Ovary (tissue), 9 donors: ENCODE data around the gene GREB1L. TPM values are rescaled to one million over a fixed set of nuclear protein-coding genes. Genes with fewer than 3 reads are reported as not detected.

ENCODE experiments used
- DNase-seq, 5 donors: peaks; one replicate each; pipeline ENCODE4 v3.0.0-alpha.2; 2019 to 2020
- H3K27ac ChIP-seq, 2 donors: fragments of 200-600 bp; one replicate each; pipeline versions ENCODE4 v1.5.1 to v1.8.0; 2019 to 2022
- H3K27me3 ChIP-seq: fragments of 200-600 bp; one replicate; pipeline ENCODE4 v1.8.0; 2022
- H3K36me3 ChIP-seq: fragments of 200-600 bp; sonication (generic); one replicate; pipeline ENCODE4 v1.5.1; 2019
- H3K4me1 ChIP-seq: one replicate; pipeline ENCODE4 v1.8.1; 2013; ENCODE audit warnings: mild to moderate bottlenecking, moderate library complexity; ENCODE audit not compliant: insufficient read depth
- H3K4me3 ChIP-seq: fragments of 200-600 bp; sonication (generic); one replicate; pipeline ENCODE4 v1.5.1; 2017
- H3K9me3 ChIP-seq, 2 donors: fragments of 200-600 bp in 1 of 2; sonication (generic) in 1 of 2; one replicate each; pipeline versions ENCODE4 v1.5.1 to v1.8.1; 2013 to 2019; ENCODE audit warnings: mild to moderate bottlenecking in 1 of 2, moderate library complexity in 1 of 2
- CTCF ChIP-seq, 3 donors: fragments of 450-650 bp in 2 of 3; fragments of 200-600 bp in 1 of 3; IDR thresholded peaks; one replicate each; pipeline versions ENCODE4 v1.5.1 to v1.8.0; 2016 to 2022; ENCODE audit warnings: antibody characterized with exemption in 3 of 3, mild to moderate bottlenecking in 1 of 3
- EP300 ChIP-seq: sonication (generic); formaldehyde crosslinking; IDR thresholded peaks from one replicate; pipeline ENCODE4 v1.6.1; 2017; ENCODE audit warnings: antibody characterized with exemption
- POLR2A ChIP-seq: fragments of 450-650 bp; IDR thresholded peaks from one replicate; pipeline ENCODE4 v1.6.1; 2017; ENCODE audit warnings: antibody characterized with exemption, mild to moderate bottlenecking, moderate library complexity
- whole genome bisulfite sequencing, 3 donors: extraction: QIAGEN DNeasy Blood & Tissue Kit in 1 of 3; methylation state at CpG; one replicate each; pipeline versions ENCODE4 v1.1.5 to v1.1.7; 2013 to 2017; 5-methylcytosine and 5-hydroxymethylcytosine counted together
- intact Hi-C, 4 donors: fragments of 100-400 bp; cut with DNase I; formaldehyde crosslinking; loops; one replicate each; pipeline versions ENCODE4 v1.11.0 to v1.15.1; 2022 to 2023
- polyA plus RNA-seq, 2 donors: library from polyadenylated mRNA; stranded (reverse); fragments of 200-250 nt in 1 of 2; fragments of 350-450 nt in 1 of 2; fragmentation: Illumina TruSeq in 1 of 2; extraction: RNeasy Lipid Tissue Mini Kit (QIAGEN cat#74804) in 1 of 2; gene quantifications; one replicate each; pipeline ENCODE4 v1.2.3, GENCODE V29; 2013 to 2014
- total RNA-seq, 7 donors: library from RNA; depleted of rRNA in 2 of 7; stranded (reverse); fragments of >200 nt in 2 of 7; fragmentation: NEBNext Ultra II Directional in 3 of 7; extraction: Animal tissue kit (Norgen Biotek cat#: 25700) in 3 of 7; gene quantifications; one replicate each; pipeline versions ENCODE4 v1.1.0 to v1.2.4, GENCODE V29; 2016 to 2023
- donor health status: DM: no; HTN: no; CAD: no; lungs with moderate emphysema.
- donor health status: DM: no; HTN: no; CAD: no.
- donor health status: Bipolar disorder and iron deficiency.
- donor health status: DM: yes; HTN: yes; CAD: no.
- donor health status: DM: no; HTN: no; CAD: no.
- donor health status: DM: yes; HTN: yes; CAD: no.

Gene GREB1L
- total and polyA plus RNA-seq, 9 donors: 2.4 to 22.8 (median 10.4) TPM

DNA sequence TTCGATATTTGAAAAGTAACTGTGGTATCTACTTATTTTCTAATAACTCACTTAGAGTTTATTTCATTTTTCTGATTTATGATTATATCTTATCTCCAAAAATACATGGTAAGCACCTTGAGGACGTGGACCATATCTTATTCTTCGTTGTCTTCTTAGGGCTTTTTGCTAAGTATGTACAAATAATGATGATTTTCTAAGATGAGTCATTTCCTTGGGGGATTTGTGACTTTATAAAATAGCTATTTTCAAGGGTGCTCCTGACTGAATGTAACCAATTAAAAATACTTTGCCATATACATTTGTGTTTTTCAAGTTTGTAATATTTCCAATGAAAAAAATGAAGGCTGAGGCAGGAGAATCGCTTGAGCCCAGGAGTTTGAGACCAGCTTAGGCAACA is 56.3 kb downstream of the GREB1L start:
- no peak overlapping the region for H3K27ac ChIP-seq
- no peak overlapping the region for H3K4me3 ChIP-seq
- no peaks in the 10 kb centered on the region for H3K9me3 ChIP-seq
- H3K36me3 ChIP-seq: no peaks in the 10 kb centered on the region
- no peak for DNase-seq
- no peak for TF ChIP-seq POLR2A
- no peak for TF ChIP-seq EP300
- TF ChIP-seq CTCF (IDR thresholded peaks at IDR 0.05): no peak
- peaks cover 3% of the 10 kb centered on the region for H3K4me1 ChIP-seq
- 81 to 87% (median 83%) methylated on average over 4 of the region's 4 CpGs for WGBS, 3 donors
- intact Hi-C loops: loop anchor here in 1 of 4 donors (5.0 kb wide), 1 partner anchor 51 kb away; no protein-coding TSS in a partner anchor
- no peaks in the 10 kb centered on the region for H3K27me3 ChIP-seq

DNA sequence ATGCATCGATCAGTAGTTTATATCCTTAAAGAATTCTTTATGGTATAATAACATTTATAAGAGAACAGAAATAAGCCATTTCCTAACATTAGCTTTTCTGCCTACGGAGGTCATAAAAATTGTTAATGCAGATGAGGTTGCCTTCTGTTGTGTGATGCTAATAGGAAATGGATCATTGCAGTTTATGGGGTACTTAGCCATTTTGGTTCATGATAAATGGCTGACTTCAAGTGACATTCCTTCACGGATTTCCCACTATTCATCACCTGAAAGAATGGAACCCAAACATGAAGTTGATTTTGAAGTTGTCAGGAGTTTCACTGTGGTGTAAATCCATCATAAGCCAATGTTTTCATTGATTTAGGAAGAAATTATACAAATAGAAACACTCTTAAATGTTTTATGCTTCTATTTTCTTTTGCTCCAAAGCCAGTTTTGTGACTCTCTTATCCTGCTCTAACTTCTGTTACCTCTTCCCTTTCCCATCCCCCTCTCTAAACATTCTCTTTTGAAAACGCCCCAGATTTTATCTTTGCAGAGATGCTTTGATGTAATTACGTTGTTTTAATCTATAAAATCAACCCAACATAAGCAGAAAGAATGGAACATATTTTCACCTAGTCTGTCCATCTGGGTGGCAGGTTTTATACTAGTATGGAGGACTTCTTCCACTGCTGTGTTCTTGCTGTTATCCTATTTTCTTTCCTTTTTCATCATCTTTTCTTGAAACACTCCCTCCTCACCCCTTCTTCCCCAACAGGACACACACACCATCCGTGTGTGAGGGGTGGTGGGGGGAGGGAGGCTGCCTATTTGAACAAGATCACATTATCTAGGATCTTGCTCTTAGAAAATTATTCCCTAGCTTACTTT is 58.2 kb downstream of the GREB1L start:
- no peak overlapping the region for H3K27ac ChIP-seq
- no peak for DNase-seq
- no peaks in the 10 kb centered on the region for H3K36me3 ChIP-seq
- H3K4me3 ChIP-seq: no peak overlapping the region
- TF ChIP-seq CTCF (IDR thresholded peaks at IDR 0.05) (no peak), POLR2A (no peak), EP300 (no peak)
- intact Hi-C loops: no loop called here
- peaks cover 3% of the 10 kb centered on the region for H3K4me1 ChIP-seq
- no peaks in the 10 kb centered on the region for H3K27me3 ChIP-seq
- H3K9me3 ChIP-seq: no peaks in the 10 kb centered on the region
- WGBS, 3 donors: 46 to 60% (median 57%) methylated on average over 6 of the region's 6 CpGs

DNA sequence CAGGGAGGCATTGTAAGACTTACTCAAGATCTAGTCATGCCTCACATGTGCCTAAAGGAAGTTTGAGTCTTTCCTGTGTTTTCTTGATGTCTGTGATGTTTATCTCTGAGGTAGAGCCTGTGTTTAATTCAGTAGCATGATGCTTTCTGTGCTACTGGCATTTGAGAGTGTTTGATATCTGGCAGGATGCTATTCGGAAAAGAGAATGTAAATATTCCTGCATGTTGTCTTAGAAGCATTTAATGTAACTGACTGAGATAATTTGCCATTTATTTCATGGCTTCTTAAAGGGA is 58.8 kb downstream of the GREB1L start:
- Histone ChIP-seq H3K4me1 (peaks cover 3% of the 10 kb centered on the region), H3K9me3 (no peaks in the 10 kb centered on the region), H3K36me3 (no peaks in the 10 kb centered on the region), H3K27me3 (no peaks in the 10 kb centered on the region), H3K27ac (no peak overlapping the region), H3K4me3 (no peak overlapping the region)
- no peak for DNase-seq
- 4 to 38% (median 11%) methylated on average over 1 of the region's 1 CpG for WGBS, 3 donors
- intact Hi-C loops: no loop called here
- TF ChIP-seq CTCF (IDR thresholded peaks at IDR 0.05): no peak
- TF ChIP-seq EP300: no peak
- no peak for TF ChIP-seq POLR2A

DNA sequence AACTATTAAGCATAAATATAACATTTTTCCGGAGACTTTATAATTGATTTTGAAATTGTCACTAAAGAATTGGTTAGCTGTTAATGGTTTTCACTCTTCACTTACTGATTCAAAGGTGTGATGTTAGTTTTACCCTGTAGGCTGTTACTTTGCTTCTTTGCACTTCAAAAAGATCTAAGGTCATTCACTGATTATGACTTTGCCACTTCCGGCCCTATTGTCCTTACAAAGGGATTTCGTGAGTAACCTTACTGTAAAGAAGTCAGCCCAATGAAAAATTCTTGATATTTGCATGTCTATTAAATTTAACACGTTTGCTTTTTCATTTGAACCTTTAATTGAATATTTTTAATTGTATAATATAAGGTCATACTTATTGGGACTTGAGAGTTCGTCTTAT is 61.4 kb downstream of the GREB1L start:
- H3K4me1 ChIP-seq: peaks cover 3% of the 10 kb centered on the region
- H3K27me3 ChIP-seq: no peaks in the 10 kb centered on the region
- no peak for DNase-seq
- no peak for TF ChIP-seq CTCF (IDR thresholded peaks at IDR 0.05)
- H3K36me3 ChIP-seq: no peaks in the 10 kb centered on the region
- no peak overlapping the region for H3K27ac ChIP-seq
- intact Hi-C loops: no loop called here
- no peaks in the 10 kb centered on the region for H3K9me3 ChIP-seq
- H3K4me3 ChIP-seq: no peak overlapping the region
- 79 to 85% (median 84%) methylated on average over 5 of the region's 5 CpGs for WGBS, 3 donors
